Endothelial cell of umbilical vein (primary cell): ENCODE measurements around the gene KCTD13. TPM values are rescaled to one million over a fixed set of nuclear protein-coding genes. Genes with fewer than 3 reads are reported as not detected.
A peak's percentile ranks its signal among the peaks of the same experiment; 100 is the strongest.

Source experiments
- BruUV-seq: library from RNA; stranded (reverse); fragments of 400-500 nt; replicated peaks from 2 replicates; lab custom pipeline; 2021; lab: Mats Ljungman, UMichigan
- CTCF ChIA-PET: fragments of 300-600, 350-600 bp; sonication (Branson Sonifier 250); formaldehyde crosslinking; loops from one replicate; lab custom pipeline; 2021; ENCODE audit warnings: antibody characterized with exemption, inconsistent platforms; lab: Charles Lee
- POLR2A ChIA-PET: fragments of 300-600, 350-600 bp; sonication (Branson Sonifier 250); formaldehyde crosslinking; loops from one replicate; lab custom pipeline; 2021; ENCODE audit warnings: antibody characterized with exemption, inconsistent platforms; lab: Charles Lee
- DNase-seq: peaks from one replicate; pipeline ENCODE4 v3.0.0-alpha.2; 2011; ENCODE audit warnings: low read depth, low spot score
- FAIRE-seq: peaks from 2 replicates; lab custom pipeline; 2011; peaks lifted over from hg19 to GRCh38; lab: Jason Lieb, UNC
- H2AFZ ChIP-seq: 2 replicates; pipeline ENCODE4 v1.6.0; 2012; ENCODE audit warnings: low read depth, low read length, control low read depth, inconsistent platforms
- H3K27ac ChIP-seq: 2 replicates; pipeline ENCODE4 v1.5.1; 2011; ENCODE audit warnings: low read depth, mild to moderate bottlenecking, control low read depth, low read length, moderate library complexity; ENCODE audit not compliant: insufficient read depth
- H3K27me3 ChIP-seq, 2 experiments: 2 replicates each; pipeline versions ENCODE4 v1.6.0 to v1.6.1; 2011; ENCODE audit warnings: low read length in 2 of 2, mixed read lengths in 1 of 2; ENCODE audit not compliant: control insufficient read depth in 2 of 2, insufficient read depth in 2 of 2
- H3K36me3 ChIP-seq, 2 experiments: 2 replicates in 1 of 2; 3 replicates in 1 of 2; pipeline ENCODE4 v1.5.1; 2011; ENCODE audit warnings: low read length in 2 of 2, mild to moderate bottlenecking in 1 of 2, moderate library complexity in 1 of 2; ENCODE audit not compliant: control insufficient read depth in 2 of 2, insufficient read depth in 2 of 2; ENCODE audit errors: extremely low read depth in 1 of 2
- H3K4me1 ChIP-seq: 3 replicates; pipeline ENCODE4 v1.5.1; 2011; ENCODE audit warnings: mild to moderate bottlenecking, low read length; ENCODE audit not compliant: control insufficient read depth, insufficient read depth; ENCODE audit errors: extremely low read depth
- H3K4me2 ChIP-seq: 2 replicates; pipeline ENCODE4 v1.6.1; 2011; ENCODE audit warnings: low read length, control low read depth, mixed read lengths; ENCODE audit not compliant: insufficient read depth
- H3K4me3 ChIP-seq, 3 experiments: fragments of 200-600 bp in 1 of 3; sonication (generic), shearing (Covaris generic) in 1 of 3; replicated peaks in 1 of 3; 2 replicates each; pipeline ENCODE4 v1.5.1; 2011 to 2016; ENCODE audit warnings: control low read depth in 3 of 3, low read length in 3 of 3, mild to moderate bottlenecking in 2 of 3, inconsistent platforms in 1 of 3, low read depth in 1 of 3, moderate library complexity in 1 of 3; ENCODE audit not compliant: insufficient read depth in 1 of 3
- H3K79me2 ChIP-seq: 2 replicates; pipeline ENCODE4 v1.6.0; 2012; ENCODE audit warnings: low read length, inconsistent platforms; ENCODE audit not compliant: control insufficient read depth, insufficient read depth
- H3K9ac ChIP-seq: replicated peaks from 2 replicates; pipeline ENCODE3; 2011; ENCODE audit warnings: low read length, control low read depth; ENCODE audit not compliant: insufficient read depth; ENCODE audit errors: extremely low read depth
- H3K9me1 ChIP-seq: replicated peaks from 3 replicates; pipeline ENCODE4 v1.6.0; 2011; ENCODE audit warnings: mild to moderate bottlenecking, low read length; ENCODE audit not compliant: control insufficient read depth, insufficient read depth; ENCODE audit errors: extremely low read depth
- H3K9me3 ChIP-seq: replicated peaks from 2 replicates; pipeline ENCODE4 v1.5.1; 2012; ENCODE audit warnings: low read length, inconsistent platforms; ENCODE audit not compliant: control insufficient read depth, insufficient read depth
- H4K20me1 ChIP-seq: replicated peaks from 2 replicates; pipeline ENCODE3; 2011; ENCODE audit warnings: mild to moderate bottlenecking, low read length; ENCODE audit not compliant: control insufficient read depth, insufficient read depth; ENCODE audit errors: extremely low read depth
- EZH2 ChIP-seq: IDR thresholded peaks from 2 replicates; pipeline ENCODE4 v1.6.1; 2012; ENCODE audit warnings: borderline replicate concordance, low read depth, mild to moderate bottlenecking, moderate library complexity, low read length, inconsistent platforms; ENCODE audit not compliant: severe bottlenecking
- FOS ChIP-seq: IDR thresholded peaks from 2 replicates; pipeline ENCODE4 v1.6.1; 2011; ENCODE audit warnings: mild to moderate bottlenecking, low read length, moderate library complexity, borderline replicate concordance; ENCODE audit not compliant: insufficient read depth
- MAX ChIP-seq: IDR thresholded peaks from 2 replicates; pipeline ENCODE4 v1.6.1; 2011; ENCODE audit not compliant: insufficient read depth, insufficient read length
- POLR2A ChIP-seq: IDR thresholded peaks from 2 replicates; pipeline ENCODE4 v1.6.1; 2012; ENCODE audit warnings: low read depth, mild to moderate bottlenecking, control low read depth, low read length
- POLR2AphosphoS5 ChIP-seq: IDR thresholded peaks from 2 replicates; pipeline ENCODE4 v1.6.1; 2012; ENCODE audit warnings: low read depth, mild to moderate bottlenecking, control low read depth, low read length, moderate library complexity; ENCODE audit not compliant: insufficient read depth
- dilution Hi-C: fragments of 300-500 bp; cut with MboI; formaldehyde crosslinking; loops from one replicate; pipeline ENCODE4 v1.15.0; 2019; ENCODE audit warnings: low sequenced_read_pairs; ENCODE audit not compliant: extremely low pct_ligation_motif_present
- intact Hi-C: fragments of 100-400 bp; cut with micrococcal nuclease; formaldehyde crosslinking; loops from one replicate; pipeline ENCODE4 v1.10.0; 2022
- polyA plus RNA-seq, 4 experiments: library from polyadenylated mRNA; depleted of rRNA in 3 of 4; stranded (reverse) in 3 of 4; unstranded in 1 of 4; fragments of >200 nt; gene quantifications; 2 replicates each; pipeline versions ENCODE4 v1.2.1 to v1.2.3, GENCODE V29; 2011 to 2012; ENCODE audit warnings: missing spikeins in 1 of 4
- total RNA-seq: library from RNA; stranded (reverse); gene quantifications from 2 replicates; pipeline ENCODE4 v1.2.3, GENCODE V29; 2021
- TF ChIP-seq, protein P1 (sequence below), 2 donors: IDR thresholded peaks; 1 replicate in 1 of 2; 2 replicates in 1 of 2; pipeline ENCODE4 v1.5.1; 2011; ENCODE audit warnings: low read length in 2 of 2, mild to moderate bottlenecking in 2 of 2, moderate library complexity in 2 of 2, control low read depth in 1 of 2, inconsistent platforms in 1 of 2, low read depth in 1 of 2; ENCODE audit not compliant: insufficient read depth in 1 of 2; ENCODE audit errors: extremely low read depth in 1 of 2

The KCTD13 gene
- total and polyA plus RNA-seq, 2 donors (not counting 3 experiments of a cell fraction or from before 2014, with no cell fraction given), result 22.6 to 24.2 TPM

GRCh38 chr16:29962344-29962994 is 36.4 kb upstream of the KCTD13 start:
- Histone ChIP-seq H3K27me3 (no peaks in the 10 kb centered on the region), H2AFZ (peak overlapping the region; percentile 61), H3K4me3 (peak overlapping the region; percentile 63 to 82 (median 76)), H3K4me2 (peak overlapping the region; percentile 93), H4K20me1 (no peaks in the 10 kb centered on the region), H3K79me2 (peaks cover 2% of the 10 kb centered on the region), H3K36me3 (no peaks in the 10 kb centered on the region), H3K9me3 (no peaks in the 10 kb centered on the region), H3K9me1 (no peaks in the 10 kb centered on the region), H3K27ac (peak overlapping the region; percentile 70), H3K4me1 (peaks cover 15% of the 10 kb centered on the region), H3K9ac (peak overlapping the region; percentile 83)
- CTCF ChIA-PET, result interaction anchor here (0.5 to 3.8 kb wide), 20 partner anchors 9 to 271 kb away, joined by 3 to 16 read pairs (median 4); partner anchors contain the start of genes ASPHD1, KCTD13 and TAOK2
- TF ChIP-seq POLR2A (no peak), EZH2 (no peak), FOS (no peak), MAX (no peak), POLR2AphosphoS5 (no peak)
- TF ChIP-seq, protein P1, sequence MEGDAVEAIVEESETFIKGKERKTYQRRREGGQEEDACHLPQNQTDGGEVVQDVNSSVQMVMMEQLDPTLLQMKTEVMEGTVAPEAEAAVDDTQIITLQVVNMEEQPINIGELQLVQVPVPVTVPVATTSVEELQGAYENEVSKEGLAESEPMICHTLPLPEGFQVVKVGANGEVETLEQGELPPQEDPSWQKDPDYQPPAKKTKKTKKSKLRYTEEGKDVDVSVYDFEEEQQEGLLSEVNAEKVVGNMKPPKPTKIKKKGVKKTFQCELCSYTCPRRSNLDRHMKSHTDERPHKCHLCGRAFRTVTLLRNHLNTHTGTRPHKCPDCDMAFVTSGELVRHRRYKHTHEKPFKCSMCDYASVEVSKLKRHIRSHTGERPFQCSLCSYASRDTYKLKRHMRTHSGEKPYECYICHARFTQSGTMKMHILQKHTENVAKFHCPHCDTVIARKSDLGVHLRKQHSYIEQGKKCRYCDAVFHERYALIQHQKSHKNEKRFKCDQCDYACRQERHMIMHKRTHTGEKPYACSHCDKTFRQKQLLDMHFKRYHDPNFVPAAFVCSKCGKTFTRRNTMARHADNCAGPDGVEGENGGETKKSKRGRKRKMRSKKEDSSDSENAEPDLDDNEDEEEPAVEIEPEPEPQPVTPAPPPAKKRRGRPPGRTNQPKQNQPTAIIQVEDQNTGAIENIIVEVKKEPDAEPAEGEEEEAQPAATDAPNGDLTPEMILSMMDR (IDR thresholded peaks at IDR 0.05; ENCODE audit: extremely low read depth in 1 of 2, insufficient read depth in 1 of 2, low read depth in 1 of 2, low read length in 2 of 2), result no peak
- DNase-seq, result peak; percentile 59
- dilution Hi-C loops (no loop called here), intact Hi-C loops (loop anchor here (1.0 kb wide), 1 partner anchor 11 kb away; the partner anchor contains the start of gene TAOK2)
- POLR2A ChIA-PET, result interaction anchor here (2.9 kb wide), 1 partner anchor 11 kb away, joined by 14 read pairs; the partner anchor contains the start of gene TAOK2
- BruUV-seq, result TSS peak; percentile 65
- FAIRE-seq, result peak; percentile 87
